Spleen (tissue), 11 donors: ENCODE data around the gene CNNM1. TPM values are rescaled to one million over a fixed set of nuclear protein-coding genes. Genes with fewer than 3 reads are reported as not detected.
A peak's percentile ranks its signal among the peaks of the same experiment; 100 is the strongest.

Experiments
- DNase-seq: peaks from one replicate; pipeline ENCODE4 v3.0.0-alpha.2; 2020
- H3K27ac ChIP-seq, 8 donors: fragments of 200-600 bp; sonication (generic) in 7 of 8; 1 replicate in 4 of 8; 2 replicates in 4 of 8; pipeline versions ENCODE4 v1.5.0 to v1.8.0; 2016 to 2021; ENCODE audit warnings: inconsistent platforms in 4 of 8, mild to moderate bottlenecking in 4 of 8, moderate library complexity in 1 of 8
- H3K27me3 ChIP-seq, 7 donors: fragments of 200-600 bp; sonication (generic) in 6 of 7; replicated peaks in 1 of 7; 1 replicate in 4 of 7; 2 replicates in 3 of 7; pipeline versions ENCODE4 v1.5.0 to v1.8.0; 2016 to 2021; ENCODE audit warnings: inconsistent platforms in 3 of 7, mild to moderate bottlenecking in 1 of 7
- H3K36me3 ChIP-seq, 6 donors: fragments of 200-600 bp; sonication (generic) in 5 of 6; 1 replicate in 4 of 6; 2 replicates in 2 of 6; pipeline versions ENCODE4 v1.5.0 to v1.8.0; 2016 to 2021; ENCODE audit warnings: inconsistent platforms in 2 of 6
- H3K4me1 ChIP-seq, 6 donors: fragments of 200-600 bp; sonication (generic) in 5 of 6; 1 replicate in 3 of 6; 2 replicates in 3 of 6; pipeline versions ENCODE4 v1.5.0 to v1.8.0; 2016 to 2021; ENCODE audit warnings: inconsistent platforms in 3 of 6
- H3K4me3 ChIP-seq, 8 donors: fragments of 200-600 bp; sonication (generic) in 7 of 8; 1 replicate in 4 of 8; 2 replicates in 4 of 8; pipeline versions ENCODE4 v1.5.0 to v1.8.0; 2016 to 2021; ENCODE audit warnings: inconsistent platforms in 4 of 8, mild to moderate bottlenecking in 4 of 8, moderate library complexity in 2 of 8
- H3K9me3 ChIP-seq, 8 donors: fragments of 200-600 bp; sonication (generic) in 7 of 8; 1 replicate in 4 of 8; 2 replicates in 4 of 8; pipeline versions ENCODE4 v1.5.0 to v1.8.0; 2016 to 2021; ENCODE audit warnings: inconsistent platforms in 4 of 8
- POLR2A ChIP-seq, 3 donors: fragments of 450-650 bp; IDR thresholded peaks; one replicate each; pipeline ENCODE4 v1.5.1; 2017; ENCODE audit warnings: antibody characterized with exemption in 3 of 3, mild to moderate bottlenecking in 1 of 3
- POLR2AphosphoS5 ChIP-seq, 3 donors: sonication (generic); formaldehyde crosslinking; IDR thresholded peaks; one replicate each; pipeline ENCODE4 v1.5.1; 2017; ENCODE audit warnings: antibody characterized with exemption in 3 of 3
- WGBS, 5 donors: extraction: QIAGEN DNeasy Blood & Tissue Kit in 3 of 5; methylation state at CpG; one replicate each; pipeline versions ENCODE4 v1.1.5 to v1.1.7; 2013 to 2018; 5-methylcytosine and 5-hydroxymethylcytosine counted together
- intact Hi-C: fragments of 100-400 bp; cut with DNase I; formaldehyde crosslinking; loops from one replicate; pipeline ENCODE4 v1.15.0; 2023; ENCODE audit warnings: low total_unique reads
- polyA plus RNA-seq, 3 donors: library from polyadenylated mRNA; stranded (reverse); fragments of 200-250 nt; gene quantifications; one replicate each; pipeline ENCODE4 v1.2.1, GENCODE V29; 2013
- total RNA-seq, 7 donors: library from RNA; depleted of rRNA in 3 of 7; stranded (reverse); fragments of >200 nt in 3 of 7; fragmentation: NEBNext Ultra II Directional in 4 of 7; extraction: Animal tissue kit (Norgen Biotek cat#: 25700) in 4 of 7; gene quantifications; one replicate each; pipeline versions ENCODE4 v1.1.0 to v1.2.1, GENCODE V29; 2016 to 2021
- TF ChIP-seq, protein P1 (sequence below), 11 experiments: fragments of 200-600 bp in 7 of 11; fragments of 450-650 bp in 4 of 11; sonication (generic) in 4 of 11; IDR thresholded peaks in 8 of 11; conservative IDR thresholded peaks in 3 of 11; 1 replicate in 7 of 11; 2 replicates in 4 of 11; pipeline versions ENCODE4 v1.4.0 to v1.8.0; 2016 to 2021; ENCODE audit warnings: antibody characterized with exemption in 11 of 11, inconsistent platforms in 4 of 11, mild to moderate bottlenecking in 1 of 11
- donor health status: healthy with polysubstance abuse.
- donor health status: DM: no; HTN: no; CAD: no; lungs with moderate emphysema.
- donor health status: DM: no; HTN: no; CAD: no.
- donor health status: Bipolar disorder and iron deficiency.
- donor health status: healthy.
- donor health status: DM: no; HTN: no; CAD: no.
- donor health status: DM: yes; HTN: yes; CAD: no.

The CNNM1 gene
- total and polyA plus RNA-seq, 10 donors = 0.05 to 0.43 (median 0.16) TPM; not detected in 1

DNA sequence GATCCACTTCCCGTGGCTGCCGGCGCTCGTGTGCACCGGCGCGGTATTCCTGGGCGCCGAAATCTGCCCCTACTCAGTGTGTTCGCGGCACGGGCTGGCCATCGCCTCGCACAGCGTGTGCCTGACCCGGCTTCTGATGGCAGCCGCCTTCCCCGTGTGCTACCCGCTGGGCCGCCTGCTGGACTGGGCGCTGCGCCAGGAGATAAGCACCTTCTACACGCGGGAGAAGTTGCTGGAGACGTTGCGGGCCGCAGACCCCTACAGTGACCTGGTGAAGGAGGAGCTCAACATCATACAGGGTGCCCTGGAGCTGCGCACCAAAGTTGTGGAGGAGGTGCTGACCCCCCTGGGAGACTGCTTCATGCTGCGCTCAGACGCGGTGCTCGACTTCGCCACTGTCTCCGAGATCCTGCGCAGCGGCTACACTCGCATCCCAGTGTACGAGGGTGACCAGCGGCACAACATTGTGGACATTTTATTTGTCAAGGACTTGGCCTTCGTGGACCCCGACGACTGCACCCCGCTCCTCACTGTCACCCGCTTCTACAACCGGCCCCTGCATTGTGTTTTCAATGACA is 1.3 kb downstream of the CNNM1 start:
- Histone ChIP-seq H3K9me3 (peaks cover 0 to 5% (median 0%) of the 10 kb centered on the region in 8 donors), H3K27me3 (peaks cover 6 to 70% (median 41%) of the 10 kb centered on the region in 7 donors), H3K27ac (no peak overlapping the region), H3K4me3 (peak overlapping the region; percentile 6 to 73 (median 50)), H3K4me1 (peaks cover 9 to 21% (median 18%) of the 10 kb centered on the region in 6 donors), H3K36me3 (no peaks in the 10 kb centered on the region)
- DNase-seq = no peak
- 31 to 53% (median 34%) methylated on average over 30 to 45 of the region's 45 CpGs for WGBS, 5 donors
- TF ChIP-seq, protein P1, sequence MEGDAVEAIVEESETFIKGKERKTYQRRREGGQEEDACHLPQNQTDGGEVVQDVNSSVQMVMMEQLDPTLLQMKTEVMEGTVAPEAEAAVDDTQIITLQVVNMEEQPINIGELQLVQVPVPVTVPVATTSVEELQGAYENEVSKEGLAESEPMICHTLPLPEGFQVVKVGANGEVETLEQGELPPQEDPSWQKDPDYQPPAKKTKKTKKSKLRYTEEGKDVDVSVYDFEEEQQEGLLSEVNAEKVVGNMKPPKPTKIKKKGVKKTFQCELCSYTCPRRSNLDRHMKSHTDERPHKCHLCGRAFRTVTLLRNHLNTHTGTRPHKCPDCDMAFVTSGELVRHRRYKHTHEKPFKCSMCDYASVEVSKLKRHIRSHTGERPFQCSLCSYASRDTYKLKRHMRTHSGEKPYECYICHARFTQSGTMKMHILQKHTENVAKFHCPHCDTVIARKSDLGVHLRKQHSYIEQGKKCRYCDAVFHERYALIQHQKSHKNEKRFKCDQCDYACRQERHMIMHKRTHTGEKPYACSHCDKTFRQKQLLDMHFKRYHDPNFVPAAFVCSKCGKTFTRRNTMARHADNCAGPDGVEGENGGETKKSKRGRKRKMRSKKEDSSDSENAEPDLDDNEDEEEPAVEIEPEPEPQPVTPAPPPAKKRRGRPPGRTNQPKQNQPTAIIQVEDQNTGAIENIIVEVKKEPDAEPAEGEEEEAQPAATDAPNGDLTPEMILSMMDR (IDR thresholded peaks at IDR 0.05 in 8 of 11, conservative IDR thresholded peaks at IDR 0.05 in 3 of 11) = no peak
- no peak for TF ChIP-seq POLR2A (IDR thresholded peaks at IDR 0.05)
- intact Hi-C loops = no loop called here

DNA sequence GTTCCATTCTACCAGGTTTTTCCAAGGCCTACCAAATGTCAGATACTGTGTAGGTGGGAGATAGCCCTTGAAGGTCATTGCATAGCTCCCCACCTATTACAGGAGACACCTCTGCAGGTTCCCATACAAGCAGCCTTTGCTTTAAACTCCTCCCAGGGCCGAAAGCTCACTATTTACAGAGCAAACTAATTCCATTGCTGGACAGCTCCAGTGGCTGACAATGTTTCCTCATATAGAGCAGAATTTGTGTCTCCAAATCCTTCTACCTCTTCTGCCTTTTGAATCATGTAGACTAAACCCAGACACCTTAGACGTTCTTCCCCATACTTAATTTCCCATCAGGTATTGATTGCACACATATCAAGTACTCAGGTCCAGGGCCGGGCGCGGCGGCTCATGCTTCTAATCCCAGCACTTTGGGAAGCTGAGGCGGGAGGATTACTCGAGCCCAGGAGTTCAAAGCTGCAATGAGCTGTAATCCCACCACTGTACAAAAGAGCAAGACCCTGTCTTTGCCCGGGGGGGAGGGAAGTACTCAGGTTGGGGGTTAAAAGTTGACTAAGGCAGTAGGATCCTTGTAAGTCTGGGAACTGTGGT is 2.1 kb downstream of the CNNM1 start:
- no peak for DNase-seq
- 83 to 89% (median 86%) methylated on average over 9 of the region's 9 CpGs for WGBS, 5 donors
- TF ChIP-seq, protein P1 (IDR thresholded peaks at IDR 0.05 in 8 of 11, conservative IDR thresholded peaks at IDR 0.05 in 3 of 11) = no peak
- TF ChIP-seq POLR2AphosphoS5 (IDR thresholded peaks at IDR 0.05) (no peak), POLR2A (IDR thresholded peaks at IDR 0.05) (no peak)
- no peak overlapping the region for H3K4me3 ChIP-seq
- intact Hi-C loops = no loop called here
- H3K27ac ChIP-seq = no peak overlapping the region
- peaks cover 6 to 67% (median 41%) of the 10 kb centered on the region in 7 donors for H3K27me3 ChIP-seq
- H3K36me3 ChIP-seq = no peaks in the 10 kb centered on the region
- H3K4me1 ChIP-seq = peaks cover 9 to 21% (median 18%) of the 10 kb centered on the region in 6 donors
- peaks cover 0 to 5% (median 0%) of the 10 kb centered on the region in 8 donors for H3K9me3 ChIP-seq

DNA sequence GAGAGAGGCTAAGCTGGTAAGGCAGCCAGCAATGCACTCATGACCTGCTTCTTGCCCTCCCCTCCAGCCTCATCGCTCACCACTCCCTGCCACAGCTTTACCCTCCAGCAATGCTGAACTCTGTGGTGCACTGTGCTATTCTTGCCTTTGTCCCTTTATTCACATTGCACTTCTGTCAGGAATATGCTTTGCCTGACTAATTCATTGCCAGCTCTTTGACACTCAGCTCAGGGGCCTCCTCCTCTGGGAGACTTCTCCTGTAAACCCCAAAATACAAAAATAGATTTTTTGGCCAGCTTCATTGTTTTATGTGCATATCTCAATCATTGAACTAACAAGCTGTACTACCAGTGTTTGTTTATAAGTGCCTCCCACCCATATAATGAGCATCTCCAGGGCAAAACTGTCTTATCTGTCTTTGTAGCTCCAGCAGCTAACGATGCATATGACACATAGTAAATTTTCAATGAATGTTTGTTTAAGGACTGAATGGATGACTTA is 8.2 kb downstream of the CNNM1 start:
- H3K27ac ChIP-seq = no peak overlapping the region
- peaks cover 0 to 5% (median 0%) of the 10 kb centered on the region in 8 donors for H3K9me3 ChIP-seq
- DNase-seq = no peak
- 66 to 84% (median 79%) methylated on average over 2 of the region's 2 CpGs for WGBS, 5 donors
- intact Hi-C loops = no loop called here
- H3K4me3 ChIP-seq = no peak overlapping the region
- no peaks in the 10 kb centered on the region for H3K36me3 ChIP-seq
- H3K4me1 ChIP-seq = no peaks in the 10 kb centered on the region
- H3K27me3 ChIP-seq = peaks cover 0 to 10% (median 0%) of the 10 kb centered on the region in 7 donors
- no peak for TF ChIP-seq POLR2A (IDR thresholded peaks at IDR 0.05)
- TF ChIP-seq, protein P1 (IDR thresholded peaks at IDR 0.05 in 8 of 11, conservative IDR thresholded peaks at IDR 0.05 in 3 of 11) = no peak
- no peak for TF ChIP-seq POLR2AphosphoS5 (IDR thresholded peaks at IDR 0.05)

DNA sequence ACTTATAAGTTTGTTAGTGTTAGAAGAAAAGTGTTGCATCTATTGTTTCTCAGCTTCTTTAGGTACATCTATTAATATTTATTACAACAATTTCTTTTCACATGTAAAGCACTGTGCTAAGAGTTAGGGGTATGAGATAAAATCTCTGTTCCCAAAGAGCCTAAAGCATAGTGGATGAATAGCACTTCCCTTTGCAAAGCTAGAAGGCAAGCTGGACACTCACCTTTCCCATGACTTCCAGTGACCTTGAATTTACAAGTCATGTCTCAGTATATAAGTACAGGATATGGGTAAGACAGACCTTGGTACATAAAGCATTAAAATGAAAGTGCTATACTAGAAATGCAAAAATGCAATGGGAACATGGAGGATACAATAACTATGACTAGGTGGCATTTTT is 8.7 kb downstream of the CNNM1 start:
- H3K27ac ChIP-seq = no peak overlapping the region
- intact Hi-C loops = no loop called here

More for the DNA sequence above, 8.7 kb downstream of the CNNM1 start:
- TF ChIP-seq POLR2A (IDR thresholded peaks at IDR 0.05) (no peak), POLR2AphosphoS5 (IDR thresholded peaks at IDR 0.05) (no peak)
- TF ChIP-seq, protein P1 (IDR thresholded peaks at IDR 0.05 in 8 of 11, conservative IDR thresholded peaks at IDR 0.05 in 3 of 11) = no peak
- H3K36me3 ChIP-seq = no peaks in the 10 kb centered on the region
- no peak overlapping the region for H3K4me3 ChIP-seq
- H3K9me3 ChIP-seq = peaks cover 0 to 5% (median 0%) of the 10 kb centered on the region in 8 donors
- peaks cover 0 to 5% (median 0%) of the 10 kb centered on the region in 7 donors for H3K27me3 ChIP-seq
- no peak for DNase-seq
- no peaks in the 10 kb centered on the region for H3K4me1 ChIP-seq
